GM18502 (cell line): ENCODE results near the gene GAL.
"Not testable (repeated sequence)": the region's sequence is repeated elsewhere in the genome, so short reads cannot be mapped to it uniquely, and the experiment has no call there.

Experiments
- ATAC-seq: cut with Tn5 transposase; IDR thresholded peaks from one replicate; pipeline ENCODE4 v1.9.1; 2021; ENCODE audit warnings: mild to moderate bottlenecking; ENCODE audit not compliant: unreplicated experiment, poor library complexity

The GAL gene

DNA sequence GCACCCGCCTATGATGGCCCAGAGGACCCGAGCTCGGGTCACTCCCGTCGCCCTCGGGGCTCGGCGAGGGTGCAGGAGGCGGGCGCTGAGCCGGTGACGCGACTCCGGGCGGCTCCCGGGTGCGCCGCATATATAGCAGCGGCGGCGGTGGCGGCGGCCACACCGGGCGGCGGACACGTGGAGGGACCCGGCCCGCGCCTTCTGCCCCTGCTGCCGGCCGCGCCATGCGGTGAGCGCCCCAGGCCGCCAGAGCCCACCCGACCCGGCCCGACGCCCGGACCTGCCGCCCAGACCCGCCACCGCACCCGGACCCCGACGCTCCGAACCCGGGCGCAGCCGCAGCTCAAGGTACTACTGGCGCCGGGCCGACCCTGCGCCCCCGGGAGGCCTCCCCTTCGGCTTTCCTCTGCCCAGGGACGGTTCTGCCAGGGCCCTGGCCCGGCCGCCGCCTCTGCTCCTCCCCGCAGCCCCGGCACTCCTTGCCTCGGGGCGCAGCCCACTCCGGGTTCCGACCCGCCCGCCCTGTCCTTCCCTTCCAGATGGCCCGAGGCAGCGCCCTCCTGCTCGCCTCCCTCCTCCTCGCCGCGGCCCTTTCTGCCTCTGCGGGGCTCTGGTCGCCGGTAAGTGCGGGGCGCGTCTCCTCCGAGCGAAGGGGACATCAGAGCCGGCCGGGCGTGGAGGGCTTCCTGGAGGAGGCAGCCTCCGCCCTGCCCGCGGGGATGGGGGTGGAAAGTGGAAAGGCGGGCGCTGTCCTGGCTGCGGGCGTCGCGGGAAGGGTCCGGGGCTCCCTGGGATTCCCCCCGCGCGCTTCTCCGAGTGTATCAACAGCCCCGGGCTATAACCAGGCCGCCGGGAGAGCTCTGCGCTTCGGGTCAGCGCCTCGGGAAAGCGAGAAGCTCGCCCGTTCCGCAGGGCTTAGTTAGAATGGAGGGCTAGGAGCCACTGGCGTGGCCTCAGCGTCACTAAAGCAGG, at the start of gene GAL:
Gene GAL, plus strand, starts transcription at position 160 of the 972 bp plus-strand sequence. Its CDS starts 380 bp downstream, at position 540.
- no peak for ATAC-seq

- not testable (repeated sequence) for ATAC-seq
Observed at GRCh38 chr11:68634606-68635005, 49.7 kb upstream of the GAL start.

- ATAC-seq: not testable (repeated sequence)
Observed at GRCh38 chr11:68635172-68635571, 49.2 kb upstream of the GAL start.

DNA sequence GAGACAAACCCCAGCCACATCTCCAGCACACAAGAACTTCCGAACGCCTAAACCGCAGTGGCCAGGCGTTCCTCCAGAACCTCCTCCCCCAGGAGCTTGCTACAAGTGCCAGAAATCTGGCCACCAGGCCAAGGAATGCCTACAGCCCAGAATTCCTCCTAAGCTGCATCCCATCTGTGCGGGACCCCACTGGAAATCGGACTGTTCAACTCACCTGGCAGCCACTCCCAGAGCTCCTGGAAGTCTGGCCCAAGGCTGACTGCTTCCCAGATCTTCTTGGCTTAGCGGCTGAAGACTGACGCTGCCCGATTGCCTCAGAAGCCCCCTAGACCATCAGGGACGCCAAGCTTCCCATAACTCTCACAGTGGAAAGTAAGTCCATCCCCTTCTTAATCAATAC, 48.5 kb upstream of the GAL start:
- not testable (repeated sequence) for ATAC-seq

DNA sequence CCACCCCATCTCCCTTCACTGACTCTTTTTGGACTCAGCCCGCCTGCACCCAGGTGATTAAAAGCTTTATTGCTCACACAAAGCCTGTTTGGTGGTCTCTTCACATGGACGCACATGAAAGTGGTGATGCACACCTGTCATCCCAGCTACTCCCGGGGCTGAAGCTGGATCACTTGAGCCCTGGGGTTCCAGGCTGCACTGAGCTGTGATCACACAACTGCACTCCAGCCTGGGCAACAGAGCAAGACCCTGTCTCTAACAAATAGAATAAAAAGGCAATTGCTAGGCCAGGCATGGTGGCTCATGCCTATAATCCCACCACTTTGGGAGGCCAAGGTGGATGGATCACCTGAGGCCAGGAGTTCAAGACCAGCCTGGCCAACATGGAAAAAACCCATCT, 45.0 kb upstream of the GAL start:
- not testable (repeated sequence) for ATAC-seq

DNA sequence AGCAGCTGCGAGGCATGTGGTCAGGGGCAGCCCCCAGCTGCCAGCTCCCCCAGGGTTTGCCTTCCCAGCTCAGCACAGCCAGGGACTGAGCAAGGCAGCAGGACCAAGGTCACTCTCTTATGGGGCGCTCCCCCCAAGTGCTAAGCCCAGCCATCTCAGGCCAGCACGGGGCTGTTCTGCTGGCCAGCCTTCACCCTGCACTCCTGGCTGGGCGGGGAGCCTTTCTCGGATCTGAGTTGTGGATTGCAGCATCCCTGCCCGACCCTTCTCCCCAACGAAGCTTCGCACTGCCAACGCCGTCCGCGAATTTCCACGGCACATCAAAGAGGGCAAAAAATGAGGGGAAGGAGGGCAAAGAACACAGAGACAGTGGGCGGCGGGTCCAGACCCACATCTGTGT, 42.5 kb upstream of the GAL start:
- ATAC-seq: no peak

DNA sequence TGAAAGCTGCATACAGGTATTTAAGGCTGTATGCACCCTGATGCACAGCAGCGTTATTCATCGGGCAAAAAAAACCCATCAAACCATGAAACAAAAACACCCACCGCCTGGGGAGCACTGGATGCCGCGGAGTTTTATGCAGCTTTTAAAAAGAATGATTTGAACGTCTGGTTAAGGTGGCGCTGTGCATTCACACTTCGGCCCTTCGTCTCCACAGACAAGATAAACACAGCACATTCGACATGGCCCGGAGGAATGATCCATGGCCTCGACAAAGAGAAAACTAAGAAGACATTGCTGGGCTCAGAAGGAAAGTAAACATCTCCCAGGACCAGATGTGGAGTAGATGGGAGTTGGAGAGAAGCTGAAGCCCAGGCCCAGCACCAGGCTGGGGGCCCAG, 40.8 kb upstream of the GAL start:
- no peak for ATAC-seq

DNA sequence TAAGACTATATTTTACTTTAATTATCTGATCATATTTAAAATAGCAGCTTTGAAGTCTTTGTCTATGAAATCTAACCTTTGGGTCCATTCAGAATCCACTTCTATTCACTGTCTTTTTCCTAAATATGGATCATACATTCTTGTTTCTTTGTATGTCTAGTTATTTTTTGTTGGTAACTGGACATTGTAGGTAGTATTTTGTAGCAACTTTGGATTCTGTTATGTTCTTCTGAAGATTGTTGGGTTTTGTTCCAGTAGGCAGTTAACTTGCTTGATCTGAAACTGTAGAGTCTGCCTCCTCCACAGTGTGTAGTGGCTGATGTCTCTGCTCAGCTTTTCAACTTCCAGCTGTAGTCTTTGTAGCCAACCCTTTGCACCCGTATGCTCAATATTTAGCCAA, 37.5 kb upstream of the GAL start:
- no peak for ATAC-seq

DNA sequence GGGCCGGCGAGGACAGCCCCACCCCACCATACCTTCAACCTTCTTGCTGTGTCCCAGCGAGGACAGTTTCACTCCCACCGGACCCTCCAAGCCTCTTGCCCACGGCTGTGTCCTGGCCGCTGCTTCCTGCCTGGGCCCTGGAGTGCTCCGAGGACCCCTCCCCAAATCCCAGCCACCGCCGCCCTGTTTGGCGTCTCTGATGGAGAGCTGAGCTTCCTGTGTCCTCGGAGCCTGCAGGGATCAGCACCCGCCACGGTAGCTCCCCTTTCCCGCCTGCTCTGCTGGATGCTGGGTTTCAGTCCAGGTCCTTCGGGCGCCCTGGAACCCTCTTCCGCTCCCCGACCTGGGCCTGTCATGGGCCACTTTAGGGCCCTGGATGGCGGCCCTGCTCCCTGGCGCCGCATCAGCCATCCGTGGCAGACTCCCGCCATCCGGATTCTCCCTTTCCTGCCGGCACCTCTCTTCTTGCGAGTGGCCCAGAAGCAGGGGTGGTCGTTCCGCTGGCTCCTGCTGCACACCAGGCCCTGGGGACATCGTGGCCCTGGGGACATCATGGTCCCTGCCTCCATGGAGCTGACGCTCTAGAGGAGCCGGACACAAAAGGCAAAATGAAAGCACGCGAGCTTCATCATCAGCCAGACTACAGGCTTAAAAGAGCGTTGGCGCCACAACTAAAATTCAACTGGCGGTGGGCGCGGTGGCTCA, 34.3 kb upstream of the GAL start:
- no peak for ATAC-seq

- no peak for ATAC-seq
Observed at GRCh38 chr11:68650801-68651200, 33.5 kb upstream of the GAL start.

- ATAC-seq: no peak
Observed at GRCh38 chr11:68651208-68651984, 32.9 kb upstream of the GAL start.

DNA sequence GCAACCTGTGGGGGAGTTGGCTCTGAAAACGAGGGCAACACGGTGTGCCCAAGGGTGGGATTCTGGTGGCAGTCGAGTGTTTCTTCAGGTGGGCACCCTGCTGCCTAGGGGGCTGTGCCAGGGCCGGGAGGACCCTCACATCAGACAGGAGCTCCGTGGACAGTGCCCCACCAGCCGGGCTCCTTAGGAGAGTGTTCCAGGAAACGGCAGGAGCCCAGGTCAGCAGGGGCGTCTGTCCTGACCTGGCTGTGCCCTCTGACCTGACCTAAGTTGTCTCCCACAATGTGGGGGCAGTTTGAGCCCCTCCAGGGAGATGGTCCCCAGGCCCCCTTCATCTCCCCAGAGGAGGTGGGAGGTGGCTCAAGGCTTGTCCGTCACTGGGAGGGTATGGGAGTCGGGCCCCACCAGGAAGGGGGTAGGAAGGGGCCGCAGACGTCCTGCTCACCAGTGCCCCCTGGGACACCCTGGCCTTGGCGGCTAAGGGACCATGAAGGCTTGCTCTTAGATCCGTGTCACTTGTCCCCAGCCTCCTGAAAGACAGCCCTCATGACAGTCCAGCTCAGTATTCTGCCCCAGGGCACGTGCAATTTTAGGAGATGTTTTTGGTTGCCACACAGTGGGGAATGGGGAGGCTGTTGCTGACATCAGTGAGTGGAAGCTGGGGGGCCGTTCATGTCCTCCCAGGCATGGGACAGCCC, 32.2 kb upstream of the GAL start:
- ATAC-seq: no peak

DNA sequence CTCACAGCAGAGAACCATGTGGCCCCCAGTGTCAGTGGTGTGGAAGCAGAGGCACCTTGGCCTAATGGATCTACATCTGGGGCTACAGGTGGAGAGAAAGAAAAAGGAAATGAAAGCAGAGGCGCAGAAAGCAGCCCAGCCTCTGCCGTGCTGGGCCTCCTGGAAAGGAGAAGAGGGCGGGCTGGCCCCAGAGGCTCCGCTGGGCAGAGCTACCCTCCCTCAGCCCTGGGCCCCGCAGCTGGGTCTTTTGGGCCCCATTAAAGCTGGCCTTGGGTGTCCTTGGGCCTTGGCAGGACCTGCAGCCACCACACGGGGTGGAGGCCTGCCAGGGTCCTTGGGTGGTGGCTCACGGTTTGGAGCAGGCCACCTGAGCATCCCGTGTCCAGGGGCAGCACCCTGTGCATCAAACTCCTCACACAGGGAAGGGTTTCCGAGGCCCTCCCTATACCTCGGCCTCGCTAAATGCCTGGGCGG, 31.6 kb upstream of the GAL start:
- no peak for ATAC-seq

GRCh38 chr11:68653486-68654430, 30.6 kb upstream of the GAL start:
- ATAC-seq: no peak

DNA sequence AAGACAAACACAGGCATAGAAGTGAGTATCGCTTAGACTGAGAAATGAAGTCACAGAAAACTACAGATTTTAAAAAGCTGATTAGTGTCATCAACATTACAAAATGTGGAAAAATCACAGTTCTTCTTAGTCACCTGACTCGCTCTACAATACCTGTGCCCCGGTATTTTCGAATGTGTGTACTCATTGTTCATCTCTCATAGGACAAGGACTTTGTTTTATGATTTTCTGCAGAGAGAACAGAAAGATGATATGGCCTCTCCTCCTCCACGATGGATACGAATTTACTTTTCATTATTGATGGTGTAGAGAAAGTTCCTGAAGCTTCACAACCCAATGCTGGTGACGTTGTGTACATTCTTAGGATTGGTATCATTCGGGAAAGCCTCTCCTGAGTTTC, 29.4 kb upstream of the GAL start:
- no peak for ATAC-seq

- ATAC-seq: no peak
Observed at GRCh38 chr11:68655406-68655805, 28.9 kb upstream of the GAL start.

- no peak for ATAC-seq
Observed at GRCh38 chr11:68655806-68656205, 28.5 kb upstream of the GAL start.

GRCh38 chr11:68657021-68657780, 27.1 kb upstream of the GAL start:
- ATAC-seq: no peak
